HT1080 (cell line): ENCODE data around the gene ZNRF2. TPM values are rescaled to one million over a fixed set of nuclear protein-coding genes. Genes with fewer than 3 reads are reported as not detected.
A peak's percentile ranks its signal among the peaks of the same experiment; 100 is the strongest.
"Not testable (repeated sequence)": the region's sequence is repeated elsewhere in the genome, so short reads cannot be mapped to it uniquely, and the experiment has no call there.

Experiments
- DNase-seq: peaks from one replicate; pipeline ENCODE4 v3.0.0-alpha.2; 2015; ENCODE audit warnings: low read depth
- total RNA-seq: library from RNA; depleted of rRNA; stranded (reverse); fragments of >200 nt; shearing (Covaris generic); gene quantifications from 2 replicates; pipeline ENCODE4 v1.2.3, GENCODE V29; 2014

ZNRF2 gene
- total RNA-seq, 1 experiment from 2014 or later = 9.2 TPM

DNA sequence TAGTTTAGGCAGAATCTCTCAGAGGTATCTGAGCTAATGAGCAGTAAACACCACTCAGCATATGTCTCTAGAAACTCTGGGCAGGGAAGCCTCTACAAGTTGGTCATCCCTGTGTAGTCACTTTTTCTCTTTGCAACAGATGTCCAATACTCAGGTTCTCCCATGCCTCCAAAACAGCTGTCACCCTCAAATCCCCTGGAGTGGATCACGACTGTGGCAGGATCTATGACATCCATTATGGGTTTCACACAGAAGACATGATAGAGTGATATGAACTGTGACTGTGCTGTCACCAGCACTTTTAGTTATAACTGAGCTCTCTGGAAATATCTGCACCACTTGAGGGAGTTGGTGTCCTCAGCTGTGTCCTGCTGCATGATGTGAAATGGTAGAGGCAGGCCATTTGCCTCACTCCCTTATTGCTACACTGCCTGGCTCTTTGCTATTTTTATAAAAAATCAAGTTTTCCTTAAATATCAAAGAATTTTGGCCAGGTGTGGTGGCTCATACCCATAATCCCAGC is 24.1 kb upstream of the ZNRF2 start:
- no peak for DNase-seq

DNA sequence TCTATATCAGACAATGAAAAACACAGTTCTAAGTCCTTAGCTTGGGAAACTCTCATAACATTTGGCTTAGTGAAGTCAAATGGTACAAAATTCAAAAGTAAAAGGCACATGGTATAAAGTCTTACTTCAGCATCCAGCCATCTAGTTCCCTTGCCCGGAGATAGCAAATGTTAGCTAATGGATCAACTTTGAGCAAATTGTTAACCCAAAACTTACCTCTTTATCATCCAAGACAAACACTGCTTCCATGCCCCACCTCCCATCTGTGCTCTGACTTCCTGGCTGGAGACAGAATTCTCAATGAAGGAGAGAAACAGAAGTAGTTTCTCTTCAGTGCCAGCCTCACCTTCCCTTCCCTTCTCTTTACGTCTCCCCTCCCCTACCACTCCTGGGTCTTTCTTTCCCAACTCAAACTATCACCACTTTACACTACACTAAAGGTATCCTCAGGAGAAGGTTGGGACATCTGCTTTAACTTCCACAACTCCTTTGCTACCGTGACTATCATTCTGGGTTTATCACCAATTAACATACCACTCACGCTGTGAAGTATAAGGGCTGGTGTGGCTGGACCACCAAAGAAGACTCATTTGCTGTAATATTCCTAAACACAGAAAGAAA is 21.2 kb upstream of the ZNRF2 start:
- no peak for DNase-seq

DNA sequence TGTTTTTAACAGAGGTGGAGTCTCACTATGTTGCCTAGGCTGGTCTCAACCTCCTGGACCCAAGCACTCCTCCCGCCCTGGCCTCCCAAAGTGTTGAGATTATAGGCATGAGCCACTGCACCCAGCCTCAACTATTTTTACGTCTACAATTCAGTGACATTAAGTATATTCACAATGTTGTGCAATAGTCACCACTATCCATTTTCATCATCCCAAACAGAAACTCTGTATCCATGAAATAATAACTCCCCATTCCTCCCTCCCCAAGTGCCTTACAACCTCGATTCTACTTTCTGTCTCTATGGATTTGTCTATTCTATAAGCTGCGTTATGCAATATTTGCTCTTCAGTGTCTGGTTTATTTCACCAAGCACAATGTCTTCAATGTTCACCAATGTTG is 20.3 kb upstream of the ZNRF2 start:
- DNase-seq = no peak

DNA sequence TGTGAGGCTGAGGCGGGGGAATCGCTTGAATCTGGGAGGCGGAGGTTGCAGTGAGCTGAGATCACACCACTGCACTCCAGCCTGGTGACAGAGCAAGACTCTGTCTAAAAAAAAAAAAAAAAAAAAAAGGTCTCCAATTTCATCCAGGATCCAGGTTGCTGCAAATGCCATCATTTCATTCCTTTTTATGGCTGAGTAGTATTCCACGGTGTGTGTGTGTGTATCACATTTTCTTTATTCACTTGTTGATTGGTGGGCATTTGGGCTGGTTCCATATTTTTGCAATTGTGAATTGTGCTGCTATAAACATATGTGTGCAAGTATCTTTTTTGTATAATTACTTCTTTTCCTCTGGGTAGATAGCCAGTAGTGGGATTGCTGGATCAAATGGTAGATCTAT is 19.2 kb upstream of the ZNRF2 start:
- DNase-seq = not testable (repeated sequence)

DNA sequence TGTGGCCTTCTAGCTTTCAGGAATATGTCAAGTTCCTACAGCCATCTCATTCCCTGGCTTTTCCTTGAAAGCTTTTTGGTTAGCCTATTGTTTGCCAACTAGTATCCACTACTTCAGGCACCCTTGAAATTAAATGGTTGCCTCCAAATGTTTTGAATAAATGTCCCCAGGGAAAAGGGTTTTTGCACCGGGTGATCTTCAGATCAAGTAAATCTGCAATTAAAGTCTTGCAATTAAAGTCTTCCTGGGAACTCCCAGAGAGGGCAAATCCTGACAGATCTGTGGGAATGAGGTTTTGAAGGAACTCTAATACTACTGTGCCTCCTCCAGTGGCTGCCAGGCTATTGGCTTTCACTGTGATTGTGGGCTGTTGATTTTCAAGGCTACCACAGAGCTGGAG is 17.7 kb upstream of the ZNRF2 start:
- no peak for DNase-seq

DNA sequence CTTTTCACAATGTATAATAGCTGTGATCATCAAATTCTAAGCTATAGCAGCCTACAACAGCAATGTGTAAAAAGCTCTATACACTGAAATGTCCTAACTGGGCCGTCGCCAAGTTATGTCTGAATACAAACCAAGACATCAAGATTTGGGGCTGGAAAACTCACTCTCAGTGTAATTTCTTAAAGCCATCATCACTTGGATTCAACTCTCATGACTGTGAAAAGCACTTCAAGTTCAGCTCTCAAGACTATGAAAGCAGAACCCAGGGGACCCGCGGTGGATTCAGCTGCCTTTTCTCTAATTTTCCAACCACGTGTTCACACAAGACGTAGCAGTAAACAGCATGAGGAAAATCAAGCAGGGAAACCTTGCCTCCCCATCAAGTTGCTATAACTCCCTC is 15.8 kb upstream of the ZNRF2 start:
- DNase-seq = no peak

DNA sequence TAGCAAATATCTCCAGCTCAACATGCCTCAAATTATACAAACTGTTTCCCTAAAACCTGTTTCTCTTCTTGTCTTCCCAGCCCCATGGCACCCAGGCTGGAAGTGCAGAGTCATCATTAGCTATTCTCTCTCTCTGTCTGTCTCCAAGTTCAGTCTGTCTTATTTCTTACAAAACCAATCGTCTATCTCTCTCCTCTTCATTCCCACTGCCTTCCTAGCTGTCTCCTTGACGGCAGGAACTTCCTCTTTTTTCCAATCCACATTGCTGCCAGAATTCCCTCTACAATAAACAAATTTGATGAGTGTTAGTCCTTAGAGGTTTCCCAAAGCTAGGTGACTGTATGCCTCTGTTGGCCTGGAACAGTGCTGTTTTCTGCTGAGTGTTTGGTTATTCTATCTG is 14.9 kb upstream of the ZNRF2 start:
- DNase-seq = no peak

DNA sequence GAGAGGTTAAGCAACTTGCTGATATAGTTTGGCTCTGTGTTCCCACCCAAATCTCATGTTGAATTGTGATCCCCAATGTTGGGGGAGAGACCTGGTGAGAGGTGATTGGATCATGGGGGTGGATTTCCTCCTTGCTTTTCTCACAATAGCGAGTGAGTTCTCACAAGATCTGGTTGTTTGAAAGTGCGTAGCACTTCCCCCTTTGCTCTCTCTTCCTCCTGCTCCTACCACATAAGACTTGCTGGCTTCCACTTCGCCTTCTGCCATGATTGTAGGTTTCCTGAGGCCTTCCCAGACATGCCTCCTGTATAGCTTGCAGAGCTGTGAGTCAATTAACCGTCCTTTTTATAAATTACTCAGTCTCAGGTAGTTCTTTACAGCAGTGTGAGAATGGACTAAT is 13.5 kb upstream of the ZNRF2 start:
- no peak for DNase-seq

DNA sequence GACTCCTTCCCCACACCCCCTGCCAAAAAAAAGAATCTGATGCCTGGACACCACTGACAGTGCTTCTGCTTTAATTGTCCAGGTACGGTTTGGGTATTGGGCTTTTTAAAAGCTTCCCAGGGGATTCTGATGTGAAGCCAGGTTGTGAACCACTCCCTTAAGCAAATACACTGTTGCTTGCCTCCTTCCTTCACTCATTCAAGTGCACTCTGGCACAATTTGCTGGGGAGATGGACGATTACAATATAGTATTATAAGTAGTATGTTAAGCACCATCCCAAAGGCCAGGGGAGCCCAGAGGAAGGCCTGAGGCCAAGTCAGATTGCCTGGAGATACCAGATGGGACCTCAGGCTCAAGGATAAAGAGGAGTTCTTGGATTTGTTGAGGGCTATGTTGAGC is 12.3 kb upstream of the ZNRF2 start:
- no peak for DNase-seq

DNA sequence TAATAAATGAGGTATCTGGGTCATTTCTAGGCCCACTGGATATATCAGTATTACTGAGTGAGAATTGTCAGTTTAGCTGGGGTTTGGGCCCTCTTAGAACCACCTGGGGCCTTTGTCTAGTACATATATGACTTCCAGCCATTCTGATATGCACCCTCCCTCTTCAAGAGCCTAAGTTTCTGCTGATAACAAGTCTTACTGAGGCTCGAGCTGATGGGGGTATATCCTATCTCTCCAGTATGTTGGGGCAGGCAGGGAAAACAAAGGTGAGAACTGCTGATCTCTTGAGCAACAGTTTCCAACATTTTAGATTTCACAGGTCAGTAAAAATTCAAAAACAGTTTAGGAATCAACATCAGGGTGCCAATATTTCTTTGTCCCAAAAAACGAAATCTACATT is 10.8 kb upstream of the ZNRF2 start:
- no peak for DNase-seq

DNA sequence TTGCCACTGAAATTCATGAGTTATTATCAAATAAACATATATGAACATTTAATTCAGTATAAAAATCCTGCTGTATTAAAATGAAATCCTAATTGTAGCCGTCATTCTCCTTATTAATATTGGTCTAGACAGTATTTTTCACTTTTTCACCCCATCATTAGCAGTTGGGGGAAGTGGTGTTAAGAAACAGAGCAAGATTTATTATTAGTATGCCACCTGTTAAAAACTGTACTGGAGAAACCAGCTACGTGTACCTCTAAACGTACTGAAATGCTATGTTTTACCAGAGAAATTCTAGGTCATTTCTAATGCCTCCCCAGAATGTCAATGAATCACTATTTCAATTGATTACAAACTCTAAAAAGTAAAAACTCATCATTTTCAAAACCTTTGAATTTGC is 9.8 kb upstream of the ZNRF2 start:
- no peak for DNase-seq

DNA sequence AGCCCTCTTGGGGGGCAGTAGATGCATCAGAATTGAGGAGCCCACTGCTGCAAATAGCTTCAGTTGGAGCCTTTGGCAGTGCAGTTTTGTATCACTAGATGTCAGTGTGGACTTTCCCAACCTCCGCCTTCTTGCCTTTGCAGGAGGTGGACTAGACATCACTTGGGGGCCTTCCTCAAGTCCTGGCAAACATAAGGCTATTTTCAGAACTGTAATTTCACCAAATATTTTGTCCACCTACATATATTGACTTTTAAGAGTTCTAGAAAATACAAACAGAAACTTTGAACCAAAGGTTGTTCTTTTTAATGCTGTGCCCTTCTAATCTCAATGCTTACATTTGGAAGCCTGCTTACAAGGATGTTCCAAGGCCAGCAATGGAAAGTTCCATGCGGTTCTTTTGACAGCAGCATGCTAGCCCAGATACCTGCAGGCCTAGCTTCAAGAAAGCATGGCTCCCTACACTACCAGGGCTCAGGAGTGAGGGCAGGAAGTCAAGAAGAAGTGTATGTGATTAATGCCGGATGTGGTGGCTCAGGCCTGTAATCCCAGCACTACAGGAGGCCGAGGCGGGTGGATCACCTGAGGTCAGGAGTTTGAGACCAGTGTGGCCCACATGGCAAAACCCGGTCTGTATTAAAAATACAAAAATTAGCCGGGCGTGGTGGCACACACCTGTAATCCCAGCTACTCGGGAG is 8.0 kb upstream of the ZNRF2 start:
- peak; percentile 70 for DNase-seq

DNA sequence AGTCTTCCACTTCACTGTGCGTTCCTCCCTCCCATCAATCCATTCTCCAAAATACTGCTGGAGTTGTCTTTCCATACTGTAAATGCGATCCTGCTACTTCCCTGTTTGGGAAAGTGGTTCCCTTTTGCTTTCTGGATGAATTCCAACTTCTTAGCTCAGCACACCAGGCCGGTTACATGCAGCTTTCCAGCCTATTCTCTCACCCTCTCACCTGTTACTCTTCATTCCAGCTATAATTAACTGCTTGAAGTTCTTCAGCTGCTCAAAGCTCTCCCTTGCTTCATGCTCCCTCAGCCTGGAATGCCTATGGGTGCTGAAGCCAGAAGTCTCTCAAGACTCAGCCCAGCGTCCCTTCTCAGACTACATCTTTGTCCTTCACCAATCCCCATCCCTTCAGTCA is 6.0 kb upstream of the ZNRF2 start:
- DNase-seq = no peak

DNA sequence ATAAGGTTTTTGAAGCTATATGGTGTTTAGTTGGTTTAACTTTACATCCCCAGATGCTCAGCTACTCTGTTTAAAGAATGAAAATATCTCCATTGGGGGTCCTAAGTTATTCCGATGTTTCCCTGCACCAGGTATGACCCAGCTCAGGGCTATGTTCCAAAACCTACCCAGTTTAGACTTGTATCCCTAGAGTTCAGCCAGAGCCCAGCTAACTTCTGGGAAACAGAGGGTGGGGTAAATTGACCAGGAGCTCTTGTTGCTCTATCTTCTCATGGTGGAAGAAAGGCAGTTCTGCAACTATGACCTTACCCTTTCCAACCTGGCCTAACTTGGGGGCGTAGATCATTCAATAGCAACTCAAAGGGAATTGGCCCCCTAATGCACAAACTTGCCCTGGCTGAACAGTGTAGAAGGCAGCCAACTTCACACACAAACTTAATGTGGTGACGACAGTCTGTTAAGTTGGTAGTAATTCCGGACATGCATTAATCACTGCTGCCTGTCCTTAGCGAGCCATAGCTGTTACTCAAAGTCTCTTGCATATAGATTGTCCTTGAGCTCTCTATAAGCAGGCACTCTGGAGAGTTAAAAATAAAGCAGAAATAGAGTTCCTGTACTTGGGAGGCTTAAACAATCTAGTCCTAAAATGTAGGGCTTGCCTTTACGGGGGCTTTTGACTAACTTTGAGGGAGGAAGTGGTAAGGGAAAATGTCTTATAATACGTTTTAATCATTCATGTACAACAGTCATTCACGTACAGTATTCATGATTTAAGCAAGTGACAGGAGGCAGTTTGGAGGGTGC is 5.3 kb upstream of the ZNRF2 start:
- no peak for DNase-seq

DNA sequence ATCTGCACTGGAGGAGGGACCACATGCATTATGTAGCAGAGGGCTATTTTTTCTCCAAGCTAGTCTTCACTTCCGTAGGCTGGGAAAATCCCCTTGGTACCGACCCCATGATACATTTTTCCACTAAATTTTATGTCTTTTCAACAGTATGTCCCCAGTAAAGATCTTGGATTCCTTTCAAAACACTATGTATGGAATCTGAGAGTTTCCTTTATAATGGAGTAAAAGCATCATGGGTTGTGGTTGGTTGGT is 4.8 kb upstream of the ZNRF2 start:
- no peak for DNase-seq

DNA sequence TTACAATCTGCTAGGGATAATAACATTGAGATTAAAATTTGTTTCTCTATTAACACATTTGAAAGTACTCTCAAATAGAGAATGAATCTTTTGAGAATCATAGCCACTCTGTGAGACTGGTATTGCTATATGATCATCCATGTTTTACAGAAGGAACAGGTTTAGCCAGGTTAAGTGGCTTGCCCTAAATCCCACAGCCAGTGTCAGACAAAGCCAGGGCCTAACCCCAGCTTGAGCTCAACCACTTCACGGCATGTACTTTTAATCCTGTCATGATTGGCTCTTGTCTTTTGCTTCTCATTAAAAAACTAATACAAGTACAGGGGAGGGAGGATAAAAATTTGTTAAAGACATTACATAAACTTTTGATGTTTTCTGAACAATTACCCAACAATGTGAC is 3.8 kb upstream of the ZNRF2 start:
- no peak for DNase-seq

DNA sequence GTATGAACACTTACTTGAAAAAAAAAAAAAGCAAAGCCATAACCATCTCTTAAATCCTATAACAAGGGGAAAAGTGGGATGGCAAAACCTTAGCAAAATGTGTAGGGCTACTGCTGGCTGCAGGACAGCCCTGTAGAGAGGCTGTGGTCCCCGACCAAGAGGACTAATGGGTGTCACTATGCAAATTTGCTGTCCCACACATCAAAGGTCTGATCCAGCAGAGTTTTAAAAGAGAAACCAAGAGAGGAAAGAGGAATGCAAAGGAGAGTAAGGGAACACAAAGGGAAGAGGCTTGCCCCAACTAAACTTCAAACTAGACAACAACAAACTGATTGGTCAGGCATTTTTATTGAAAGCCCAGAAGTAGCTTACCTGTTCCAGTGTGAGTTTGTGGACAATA is 3.1 kb upstream of the ZNRF2 start:
- DNase-seq = no peak

DNA sequence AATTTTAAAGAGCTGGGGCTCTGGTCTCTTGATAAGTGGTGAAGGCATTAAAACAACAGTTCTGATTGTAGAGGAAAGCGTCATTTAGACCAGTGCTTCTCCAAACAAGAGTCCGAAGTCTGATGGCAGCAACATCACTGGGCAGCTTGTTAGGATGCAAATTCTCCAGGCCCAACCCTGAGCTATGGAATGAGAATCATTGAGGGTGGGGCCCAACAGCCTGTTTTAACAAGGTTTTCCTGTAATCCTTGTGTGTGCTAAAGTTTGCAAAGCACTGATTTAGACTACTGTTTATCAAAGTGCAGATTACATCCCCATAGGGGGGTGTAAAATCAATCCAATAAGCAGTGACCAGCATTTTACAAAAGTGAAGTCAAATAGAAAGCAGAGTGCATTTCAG is 2.6 kb upstream of the ZNRF2 start:
- no peak for DNase-seq

DNA sequence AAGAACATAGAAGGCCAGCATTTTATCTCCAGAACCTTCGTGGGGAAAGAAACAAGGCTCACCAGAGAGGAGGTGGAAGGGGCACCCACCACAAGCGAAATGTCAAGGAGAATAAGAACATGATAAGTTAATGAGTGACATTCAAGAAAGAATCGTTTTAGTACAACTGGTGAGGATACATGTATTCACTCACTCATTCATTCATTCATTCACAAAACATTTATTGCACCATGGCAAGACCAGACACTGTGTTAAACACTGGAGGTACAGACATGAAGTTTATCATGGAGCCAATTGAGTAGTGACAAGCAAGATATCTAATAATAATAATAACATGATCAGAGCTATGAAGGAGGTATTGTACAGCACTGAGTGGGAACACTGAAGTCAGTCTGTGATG is 1.7 kb upstream of the ZNRF2 start:
- no peak for DNase-seq

DNA sequence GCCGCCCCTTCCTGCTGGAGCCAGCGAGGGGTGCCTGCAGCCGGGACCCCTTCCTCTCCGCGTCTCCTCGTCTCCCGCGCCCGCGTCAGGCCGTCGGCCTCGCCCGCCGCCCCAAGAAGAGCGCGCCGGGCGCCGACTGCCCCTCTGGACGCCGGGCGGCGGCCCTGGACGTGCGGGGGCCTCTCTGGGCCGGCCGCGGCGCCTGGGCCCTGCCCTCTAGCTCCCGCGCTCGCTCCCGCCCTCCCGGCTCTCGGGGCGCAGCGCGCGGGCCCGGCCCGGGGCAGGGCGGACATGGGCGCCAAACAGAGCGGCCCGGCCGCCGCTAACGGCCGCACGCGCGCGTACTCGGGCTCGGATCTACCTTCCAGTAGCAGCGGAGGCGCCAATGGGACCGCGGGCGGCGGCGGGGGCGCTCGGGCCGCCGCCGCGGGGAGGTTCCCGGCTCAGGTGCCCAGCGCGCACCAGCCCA is 704 bp downstream of the ZNRF2 start:
- no peak for DNase-seq

DNA sequence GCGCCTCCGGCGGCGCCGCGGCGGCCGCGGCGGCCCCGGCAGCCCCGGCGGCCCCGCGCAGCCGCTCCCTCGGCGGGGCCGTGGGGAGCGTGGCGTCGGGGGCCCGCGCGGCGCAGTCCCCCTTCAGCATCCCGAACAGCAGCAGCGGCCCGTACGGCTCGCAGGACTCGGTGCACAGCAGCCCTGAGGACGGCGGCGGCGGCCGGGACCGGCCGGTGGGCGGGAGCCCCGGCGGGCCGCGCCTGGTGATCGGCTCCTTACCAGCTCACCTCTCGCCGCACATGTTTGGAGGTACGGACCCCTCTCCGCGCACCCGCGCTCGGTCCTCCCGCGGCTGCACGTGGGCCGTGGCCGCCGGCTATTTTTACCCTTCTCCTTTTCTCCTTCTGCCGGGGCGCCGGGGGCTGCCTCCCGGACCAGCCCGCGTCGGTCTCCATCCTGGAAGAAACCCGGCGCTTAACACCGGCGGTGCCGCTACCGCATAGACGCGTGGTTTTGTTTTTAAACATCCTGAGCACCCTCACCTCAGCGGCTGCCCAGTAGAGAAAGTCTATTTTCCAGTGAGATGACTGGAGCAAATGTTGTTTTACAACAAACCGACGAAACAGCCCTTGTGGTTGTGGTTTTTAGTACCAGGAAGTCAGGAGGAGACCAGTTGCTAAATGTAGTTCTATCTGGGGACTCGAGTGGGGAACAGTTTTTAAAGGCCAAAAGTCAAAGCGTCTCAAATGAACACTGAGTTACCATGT is 1.3 kb downstream of the ZNRF2 start:
- peak; percentile 58 for DNase-seq

DNA sequence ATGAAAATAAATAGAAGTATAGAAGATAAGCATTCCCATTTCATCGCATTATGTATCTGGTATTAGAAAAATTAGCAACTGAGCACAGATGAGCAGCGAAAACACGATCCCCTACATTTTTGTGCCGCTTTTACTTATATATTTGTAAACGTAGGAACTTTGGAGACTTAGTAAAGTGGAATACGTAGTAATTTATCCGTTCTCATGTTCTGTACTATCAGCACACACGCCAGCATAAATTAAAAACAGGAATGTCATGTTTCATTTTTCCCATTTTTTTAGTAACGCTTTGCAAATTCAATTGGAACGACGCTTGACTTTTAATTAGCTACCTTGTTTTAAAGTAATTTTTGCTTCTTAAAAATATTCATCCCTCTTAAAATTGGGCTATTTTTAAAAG is 2.4 kb downstream of the ZNRF2 start:
- DNase-seq = no peak
